HG03103 (cell line): Measurements from ENCODE around the gene DNAAF1.
A peak's percentile ranks its signal among the peaks of the same experiment; 100 is the strongest.
"Not testable (repeated sequence)": the region's sequence is repeated elsewhere in the genome, so short reads cannot be mapped to it uniquely, and the experiment has no call there.

Source experiments
- ATAC-seq: cut with Tn5 transposase; IDR thresholded peaks from one replicate; pipeline ENCODE4 v1.9.1; 2021; ENCODE audit warnings: low read depth; ENCODE audit not compliant: unreplicated experiment

Gene DNAAF1

GRCh38 chr16:84144859-84145639 lies at the start of gene DNAAF1, which contains the start of gene HSDL1:
Gene DNAAF1, plus strand, starts transcription at chr16:84145308. Its CDS starts 133 bp downstream, at chr16:84145441.
Gene HSDL1, minus strand, starts transcription at chr16:84145177. Its CDS starts 13,856 bp downstream, at chr16:84131321.
- peak; percentile 80 for ATAC-seq

- no peak for ATAC-seq
These were observed 49.6 kb upstream of the DNAAF1 start for GRCh38 chr16:84095466-84095865.

- no peak for ATAC-seq
These were observed 48.6 kb upstream of the DNAAF1 start for GRCh38 chr16:84096447-84097005.

- no peak for ATAC-seq
These were observed 46.2 kb upstream of the DNAAF1 start for GRCh38 chr16:84098939-84099338.

GRCh38 chr16:84103678-84104077 lies 41.4 kb upstream of the DNAAF1 start:
- ATAC-seq, result no peak

GRCh38 chr16:84104231-84104630 lies 40.9 kb upstream of the DNAAF1 start:
- no peak for ATAC-seq

- ATAC-seq, result no peak
These were observed 39.8 kb upstream of the DNAAF1 start for GRCh38 chr16:84105301-84105815.

- ATAC-seq, result no peak
These were observed 39.0 kb upstream of the DNAAF1 start for GRCh38 chr16:84105948-84106740.

- no peak for ATAC-seq
These were observed 37.2 kb upstream of the DNAAF1 start for GRCh38 chr16:84107921-84108320.

- no peak for ATAC-seq
These were observed 35.3 kb upstream of the DNAAF1 start for GRCh38 chr16:84109598-84110335.

- ATAC-seq, result no peak
These were observed 34.6 kb upstream of the DNAAF1 start for GRCh38 chr16:84110527-84110926.

- no peak for ATAC-seq
These were observed 33.6 kb upstream of the DNAAF1 start for GRCh38 chr16:84111525-84111924.

GRCh38 chr16:84111949-84112348 lies 33.2 kb upstream of the DNAAF1 start:
- ATAC-seq, result not testable (repeated sequence)

- ATAC-seq, result peak; percentile 27
These were observed 29.0 kb upstream of the DNAAF1 start for GRCh38 chr16:84115919-84116719.

GRCh38 chr16:84116720-84117493 lies 28.2 kb upstream of the DNAAF1 start, which contains the start of gene MBTPS1:
Gene MBTPS1, minus strand, starts transcription at chr16:84116942. Its CDS starts 15,159 bp downstream, at chr16:84101783.
- peak; percentile 91 for ATAC-seq

- ATAC-seq, result peak; percentile 8
These were observed 27.6 kb upstream of the DNAAF1 start for GRCh38 chr16:84117494-84117843.

- ATAC-seq, result not testable (repeated sequence)
These were observed 26.8 kb upstream of the DNAAF1 start for GRCh38 chr16:84118315-84118714.

GRCh38 chr16:84119368-84119767 lies 25.7 kb upstream of the DNAAF1 start:
- ATAC-seq, result no peak

GRCh38 chr16:84120023-84120422 lies 25.1 kb upstream of the DNAAF1 start:
- ATAC-seq, result no peak
